HepG2 (cell line): ENCODE data around the gene HSDL1. TPM values are rescaled to one million over a fixed set of nuclear protein-coding genes. Genes with fewer than 3 reads are reported as not detected.

Experiments
- DZIP1 ChIP-seq: sonication (generic); formaldehyde crosslinking; IDR thresholded peaks from 2 replicates; pipeline ENCODE4 v1.5.0; 2020; ENCODE audit warnings: mild to moderate bottlenecking, missing genetic modification reagents
- GTF3A ChIP-seq: sonication (generic); formaldehyde crosslinking; conservative IDR thresholded peaks from 2 replicates; pipeline ENCODE4 v1.4.0; 2020; ENCODE audit warnings: mild to moderate bottlenecking, missing genetic modification reagents
- GZF1 ChIP-seq: sonication (generic); formaldehyde crosslinking; IDR thresholded peaks from 2 replicates; pipeline ENCODE4 v1.5.1; 2020; ENCODE audit warnings: mild to moderate bottlenecking, missing genetic modification reagents
- LBX2 ChIP-seq: sonication (generic); formaldehyde crosslinking; IDR thresholded peaks from 2 replicates; pipeline ENCODE4 v1.5.0; 2020; ENCODE audit warnings: missing genetic modification reagents, mild to moderate bottlenecking, borderline replicate concordance
- PRDM10 ChIP-seq: sonication (generic); formaldehyde crosslinking; IDR thresholded peaks from 2 replicates; pipeline ENCODE4 v1.4.0; 2020; ENCODE audit warnings: low read depth, missing genetic modification reagents
- SALL2 ChIP-seq: sonication (generic); formaldehyde crosslinking; IDR thresholded peaks from 2 replicates; pipeline ENCODE4 v1.8.1; 2023; ENCODE audit warnings: mild to moderate bottlenecking, missing genetic modification reagents, inconsistent platforms
- TRAFD1 ChIP-seq: sonication (generic); formaldehyde crosslinking; IDR thresholded peaks from 2 replicates; pipeline ENCODE4 v1.5.1; 2020; ENCODE audit warnings: missing genetic modification reagents, mild to moderate bottlenecking, borderline replicate concordance
- WIZ ChIP-seq: sonication (generic); formaldehyde crosslinking; IDR thresholded peaks from 2 replicates; pipeline ENCODE4 v1.5.1; 2020; ENCODE audit warnings: mild to moderate bottlenecking, missing genetic modification reagents
- ZBTB2 ChIP-seq: sonication (generic); formaldehyde crosslinking; IDR thresholded peaks from 2 replicates; pipeline ENCODE4 v1.8.0; 2022; ENCODE audit warnings: low read depth, missing genetic modification reagents
- ZNF609 ChIP-seq: sonication (generic); formaldehyde crosslinking; IDR thresholded peaks from 2 replicates; pipeline ENCODE4 v1.4.0; 2020; ENCODE audit warnings: mild to moderate bottlenecking, missing genetic modification reagents, borderline replicate concordance
- ZNF749 ChIP-seq: sonication (generic); formaldehyde crosslinking; IDR thresholded peaks from 2 replicates; pipeline ENCODE4 v1.8.0; 2022; ENCODE audit warnings: mild to moderate bottlenecking, missing genetic modification reagents, moderate library complexity, borderline replicate concordance
- polyA plus RNA-seq, 8 experiments: library from polyadenylated mRNA; depleted of rRNA in 3 of 8; stranded (reverse) in 7 of 8; unstranded in 1 of 8; fragments of >200 nt; fragmentation: Illumina TruSeq in 4 of 8; extraction: Trizol in 4 of 8; gene quantifications; 2 replicates each; pipeline versions ENCODE4 v1.2.1 to v1.2.3, GENCODE V29; 2011 to 2016; ENCODE audit warnings: low read depth in 4 of 8, missing spikeins in 1 of 8, mixed read lengths in 1 of 8; ENCODE audit not compliant: insufficient read depth in 1 of 8
- total RNA-seq, 5 experiments: library from RNA; depleted of rRNA; stranded (reverse); fragments of >200 nt; fragmentation: Illumina TruSeq; extraction: Trizol; gene quantifications; 2 replicates each; pipeline ENCODE4 v1.2.3, GENCODE V29; 2016; ENCODE audit warnings: low read depth in 1 of 5

Gene HSDL1
- total and polyA plus RNA-seq, 2 of the 13 experiments (the other 11 are each of a cell fraction or from before 2014, with no cell fraction given) = 49.2 to 49.7 TPM

GRCh38 chr16:84141143-84141670 is 3.8 kb downstream of the HSDL1 start (continued):
- no peak for TF ChIP-seq WIZ
- no peak for TF ChIP-seq LBX2 (CRISPR knock-in tag)
- no peak for TF ChIP-seq SALL2
- no peak for TF ChIP-seq ZBTB2 (CRISPR knock-in tag)
- no peak for TF ChIP-seq PRDM10 (CRISPR knock-in tag)
- 0 out of 2 replicates have a peak, but pooled peaks have one; percentile 57 for TF ChIP-seq GTF3A (CRISPR knock-in tag)
- no peak for TF ChIP-seq DZIP1 (CRISPR knock-in tag)
- TF ChIP-seq GZF1 (CRISPR knock-in tag) = no peak
- peak; percentile 55; the same call in 1 of the 2 replicates for TF ChIP-seq ZNF609
- no peak for TF ChIP-seq ZNF749 (CRISPR knock-in tag)
- no peak for TF ChIP-seq TRAFD1 (CRISPR knock-in tag)
